Measurements from ENCODE around the gene IRGQ. TPM values are rescaled to one million over a fixed set of nuclear protein-coding genes. Genes with fewer than 3 reads are reported as not detected.
"Not testable (repeated sequence)": the region's sequence is repeated elsewhere in the genome, so short reads cannot be mapped to it uniquely, and the experiment has no call there.

Gene IRGQ
- total RNA-seq, 1 experiment from 2014 or later, result 8.1 TPM

DNA sequence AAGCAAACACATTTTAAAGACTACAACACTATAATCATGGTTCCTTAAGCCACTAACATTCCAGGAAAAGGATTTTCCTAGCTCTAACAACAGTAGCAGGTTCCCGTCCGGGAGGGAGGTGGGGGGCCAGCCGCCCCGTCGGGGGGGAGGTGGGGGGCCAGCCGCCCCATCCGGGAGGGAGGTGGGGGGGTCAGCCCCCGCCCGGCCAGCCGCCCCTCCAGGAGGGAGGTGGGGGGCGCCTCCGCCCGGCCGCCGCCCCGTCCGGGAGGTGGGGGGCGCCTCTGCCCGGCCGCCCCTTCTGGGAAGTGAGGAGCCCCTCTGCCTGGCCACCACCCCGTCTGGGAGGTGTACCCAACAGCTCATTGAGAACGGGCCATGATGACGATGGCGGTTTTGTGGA lies 48.0 kb downstream of the IRGQ start:
- not testable (repeated sequence) for DNase-seq (ENCODE audit: extremely low read depth, low read depth)

DNA sequence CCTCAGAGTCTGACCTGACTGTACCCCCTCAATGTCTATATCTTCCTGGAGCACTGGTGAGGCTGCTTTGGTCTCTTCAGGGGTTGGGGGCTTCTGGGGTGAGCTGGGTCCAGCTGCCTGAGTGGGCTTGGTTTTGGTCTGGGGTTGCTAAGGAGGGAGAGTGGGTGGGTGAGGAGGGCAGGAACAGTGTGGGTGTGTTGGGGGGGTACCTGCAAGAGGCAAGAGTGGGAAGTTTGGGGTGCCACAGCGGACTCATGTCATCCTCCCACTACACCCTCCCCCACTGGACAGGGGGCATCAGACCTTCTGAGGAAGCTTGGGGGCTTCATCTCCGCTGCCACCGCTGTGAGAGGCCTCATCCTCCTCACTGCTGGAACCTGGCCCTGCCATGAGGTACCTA lies 49.4 kb downstream of the IRGQ start:
- no peak for DNase-seq (ENCODE audit: extremely low read depth, low read depth)

DNA sequence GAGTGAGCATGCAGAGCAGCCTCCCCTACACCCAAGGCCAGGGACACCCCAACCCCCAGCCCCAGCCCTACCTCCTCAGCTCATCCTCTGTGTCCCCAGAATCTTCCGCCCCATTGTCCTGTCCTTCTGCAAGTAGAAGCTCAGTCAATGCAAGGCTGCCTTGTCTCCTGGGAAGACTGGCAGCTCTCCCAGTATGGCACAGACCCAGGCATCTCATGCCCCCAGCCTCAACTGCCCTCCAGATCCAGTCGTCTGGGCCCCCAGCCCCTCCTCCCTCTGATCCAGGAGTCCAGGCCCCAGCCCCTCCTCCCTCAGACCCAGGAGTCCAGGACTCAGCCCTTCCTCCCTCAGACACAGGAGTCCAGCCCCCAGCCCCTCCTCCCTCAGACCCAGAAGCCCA lies 50.0 kb downstream of the IRGQ start:
- DNase-seq (ENCODE audit: extremely low read depth, low read depth), result no peak

DNA sequence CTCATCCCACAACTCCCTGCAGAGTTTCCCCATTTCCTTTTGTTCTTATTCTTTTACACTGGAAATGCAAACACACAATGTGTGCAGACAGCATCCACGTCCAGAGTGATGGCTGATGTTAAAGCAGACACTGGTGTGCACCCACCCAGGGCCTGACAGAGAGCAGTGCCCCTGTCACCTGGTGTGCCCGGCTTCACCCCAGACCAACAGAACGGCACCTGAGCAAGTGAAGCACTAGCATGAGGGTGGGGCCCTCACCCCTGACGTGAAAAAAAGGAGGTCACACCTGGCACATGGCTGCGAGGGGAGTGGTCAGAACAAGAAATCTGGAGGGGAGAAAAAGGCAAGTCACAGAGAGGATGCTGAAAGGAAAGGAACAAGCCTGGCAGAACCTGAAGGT lies 50.7 kb downstream of the IRGQ start:
- no peak for DNase-seq (ENCODE audit: extremely low read depth, low read depth)

DNA sequence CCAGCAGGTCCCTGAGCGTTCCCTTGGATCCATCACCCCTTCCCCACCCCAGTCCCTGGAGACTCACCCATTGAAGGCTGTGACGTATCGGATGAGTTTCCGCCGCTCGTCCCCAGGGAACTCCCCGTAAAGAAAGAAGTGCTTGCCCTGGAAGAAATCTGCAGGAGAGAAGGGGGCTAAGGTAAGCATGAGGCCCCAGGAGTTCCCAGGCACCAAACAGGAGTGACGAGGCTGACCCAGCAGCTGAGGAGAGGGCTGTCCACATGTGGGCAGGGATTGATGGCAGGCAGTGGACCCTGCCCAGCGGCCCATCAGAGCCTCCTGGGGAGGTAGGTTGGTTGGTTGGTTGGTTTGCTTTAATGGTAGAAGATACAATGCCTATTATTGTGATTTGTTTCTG lies 51.9 kb downstream of the IRGQ start:
- DNase-seq (ENCODE audit: extremely low read depth, low read depth), result no peak

DNA sequence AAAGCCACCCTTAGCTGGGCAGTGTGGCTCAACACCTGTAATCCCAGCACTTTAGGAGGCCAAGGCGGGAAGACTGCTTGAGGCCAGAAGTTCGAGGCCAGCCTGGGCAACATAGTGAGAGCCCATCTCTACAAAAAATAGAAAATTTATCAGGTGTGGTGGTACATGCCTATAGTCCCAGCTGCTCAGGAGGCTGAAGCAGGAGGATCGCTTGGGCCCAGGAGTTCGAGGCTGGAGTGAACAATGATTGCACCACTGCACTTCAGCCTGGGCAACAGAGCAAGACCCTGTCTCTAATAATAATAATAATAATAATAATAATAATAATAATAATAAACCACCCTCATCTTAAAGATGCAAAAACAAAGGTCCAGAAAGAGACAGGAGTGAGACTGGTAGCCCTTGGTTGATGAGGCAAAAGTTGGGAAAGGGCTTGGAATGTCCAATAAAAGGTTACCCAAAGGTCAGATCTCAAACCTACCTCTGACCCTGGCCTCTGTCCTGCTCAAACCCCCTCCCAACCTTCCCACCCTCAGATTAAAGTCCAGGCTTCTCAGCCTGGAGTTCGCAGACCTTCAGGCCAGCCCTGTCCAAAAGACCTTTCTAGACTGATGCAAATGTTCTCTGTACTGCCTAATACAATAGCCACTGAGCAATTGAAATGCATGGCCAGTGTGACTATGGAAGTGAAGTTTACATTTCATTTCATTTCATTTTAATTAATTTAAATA lies 53.8 kb downstream of the IRGQ start:
- DNase-seq (ENCODE audit: extremely low read depth, low read depth), result no peak

DNA sequence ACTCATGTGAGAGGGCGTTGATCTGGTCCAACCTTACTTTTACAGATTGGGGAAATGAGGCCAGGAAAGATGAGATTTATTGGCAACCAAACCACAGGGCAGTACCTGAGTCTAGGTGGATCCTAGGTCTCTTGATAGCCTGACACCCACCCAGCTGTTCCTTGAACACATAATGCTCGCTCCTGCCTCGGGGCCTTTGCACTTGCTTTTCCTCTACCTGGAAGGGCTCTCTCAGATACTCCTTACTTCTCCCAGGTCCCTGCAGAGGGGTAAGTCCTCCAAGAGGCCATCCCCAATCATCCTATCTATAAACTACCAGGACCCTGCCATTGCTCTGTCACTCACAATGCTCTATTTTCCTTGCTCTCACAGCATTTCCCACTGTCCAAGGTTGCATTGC lies 55.6 kb downstream of the IRGQ start:
- DNase-seq (ENCODE audit: extremely low read depth, low read depth), result no peak

DNA sequence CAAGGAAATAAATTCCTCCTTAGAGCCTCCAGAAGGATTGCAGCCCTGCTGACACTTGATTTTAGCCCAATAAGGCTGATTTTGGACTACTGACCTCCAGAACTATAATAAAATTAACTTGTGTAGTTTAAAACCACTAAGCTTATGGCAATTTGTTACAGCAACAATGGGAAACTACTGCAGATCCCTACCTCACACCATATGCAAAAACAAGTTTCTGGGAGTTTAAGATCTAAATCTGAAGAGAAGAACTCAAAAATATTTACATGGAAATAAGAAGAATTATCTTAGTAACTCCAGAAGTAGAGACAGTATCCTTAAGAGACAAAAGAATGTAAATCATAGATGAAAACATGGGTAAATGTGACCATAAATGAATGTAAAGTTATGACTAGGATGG lies 57.0 kb downstream of the IRGQ start:
- DNase-seq (ENCODE audit: extremely low read depth, low read depth), result no peak

DNA sequence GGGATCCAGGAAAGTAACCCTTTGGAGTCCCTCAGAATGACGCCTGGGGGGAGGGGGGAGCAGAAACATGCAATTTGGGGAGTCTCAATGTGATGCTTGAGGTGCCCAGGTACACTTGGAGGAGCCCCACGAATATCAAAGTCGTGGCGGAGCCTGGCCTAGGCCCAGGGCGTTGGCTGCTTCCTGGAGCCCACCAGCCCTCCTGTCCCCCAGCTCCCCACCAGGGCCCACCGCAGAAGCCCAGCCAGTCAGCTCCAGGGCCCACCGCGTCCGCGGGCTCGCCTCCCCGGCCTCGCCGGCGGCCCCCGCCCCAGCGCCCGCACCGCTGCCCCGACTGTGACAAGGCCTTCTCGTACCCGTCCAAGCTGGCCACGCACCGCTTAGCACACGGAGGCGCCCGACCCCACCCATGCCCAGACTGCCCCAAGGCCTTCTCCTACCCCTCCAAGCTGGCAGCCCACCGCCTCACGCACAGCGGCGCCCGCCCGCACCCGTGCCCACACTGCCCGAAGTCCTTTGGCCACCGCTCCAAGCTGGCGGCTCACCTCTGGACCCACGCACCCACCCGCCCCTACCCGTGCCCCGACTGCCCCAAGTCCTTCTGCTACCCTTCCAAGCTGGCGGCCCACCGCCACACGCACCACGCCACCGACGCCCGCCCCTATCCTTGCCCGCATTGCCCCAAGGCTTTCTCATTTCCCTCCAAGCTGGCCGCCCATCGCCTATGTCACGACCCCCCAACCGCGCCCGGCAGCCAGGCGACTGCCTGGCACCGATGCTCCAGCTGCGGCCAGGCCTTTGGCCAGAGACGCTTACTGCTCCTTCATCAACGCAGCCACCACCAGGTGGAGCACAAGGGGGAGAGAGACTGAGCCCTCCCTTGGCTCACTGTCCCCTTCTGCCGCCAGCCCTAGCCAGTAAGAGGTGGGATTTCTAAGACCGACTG lies 60.8 kb downstream of the IRGQ start:
- DNase-seq (ENCODE audit: extremely low read depth, low read depth), result no peak

Other genes with a start within 250 kb of the IRGQ start
- not detected in 2 replicates for gene CD177, start 242.4 kb downstream of the IRGQ start, total RNA-seq (2014; rRNA removed; shearing (Covaris generic))
- gene TEX101, start 181.2 kb downstream of the IRGQ start, total RNA-seq (2014; rRNA removed; shearing (Covaris generic)), result not detected in 2 replicates
- 0.05 and 0.29 TPM in 2 replicates for gene LYPD3, start 130.5 kb downstream of the IRGQ start, total RNA-seq (2014; rRNA removed; shearing (Covaris generic))
- gene PHLDB3, start 91.4 kb downstream of the IRGQ start, total RNA-seq (2014; rRNA removed; shearing (Covaris generic)), result 11.4 and 14.3 TPM in 2 replicates
- 32.5 and 39.0 TPM in 2 replicates for gene ETHE1, start 68.9 kb downstream of the IRGQ start, total RNA-seq (2014; rRNA removed; shearing (Covaris generic))
- gene ZNF575, start 62.9 kb downstream of the IRGQ start, total RNA-seq (2014; rRNA removed; shearing (Covaris generic)), result 0.32 and 0.35 TPM in 2 replicates
- gene XRCC1, start 20.6 kb downstream of the IRGQ start, total RNA-seq (2014; rRNA removed; shearing (Covaris generic)), result 13.5 and 17.9 TPM in 2 replicates
- not detected in 2 replicates for gene PINLYP, start 20.3 kb downstream of the IRGQ start, total RNA-seq (2014; rRNA removed; shearing (Covaris generic))
- 4.4 and 4.6 TPM in 2 replicates for gene ZNF576, start 461 bp upstream of the IRGQ start, total RNA-seq (2014; rRNA removed; shearing (Covaris generic))
- gene SRRM5, start 16.0 kb upstream of the IRGQ start, total RNA-seq (2014; rRNA removed; shearing (Covaris generic)), result 0.10 and 0.55 TPM in 2 replicates
- gene ZNF428, start 23.5 kb upstream of the IRGQ start, total RNA-seq (2014; rRNA removed; shearing (Covaris generic)), result 15.4 and 17.5 TPM in 2 replicates
- gene CADM4, start 43.7 kb upstream of the IRGQ start, total RNA-seq (2014; rRNA removed; shearing (Covaris generic)), result 3.1 and 5.9 TPM in 2 replicates
- gene PLAUR, start 74.0 kb upstream of the IRGQ start, total RNA-seq (2014; rRNA removed; shearing (Covaris generic)), result 153 and 174 TPM in 2 replicates
- gene IRGC, start 119.9 kb upstream of the IRGQ start, total RNA-seq (2014; rRNA removed; shearing (Covaris generic)), result not detected in 2 replicates
- gene SMG9, start 158.8 kb upstream of the IRGQ start, total RNA-seq (2014; rRNA removed; shearing (Covaris generic)), result 20.9 and 21.8 TPM in 2 replicates
- gene KCNN4, start 184.8 kb upstream of the IRGQ start, total RNA-seq (2014; rRNA removed; shearing (Covaris generic)), result 22.9 and 23.5 TPM in 2 replicates
- gene LYPD5, start 206.3 kb upstream of the IRGQ start, total RNA-seq (2014; rRNA removed; shearing (Covaris generic)), result 0.37 and 0.69 TPM in 2 replicates
- gene ZNF283, start 231.2 kb upstream of the IRGQ start, total RNA-seq (2014; rRNA removed; shearing (Covaris generic)), result 5.5 and 9.6 TPM in 2 replicates